Epidermal melanocyte (primary cell): ENCODE results near the gene SLC16A8.

Source experiments
- DNase-seq: peaks from one replicate; pipeline ENCODE4 v3.0.0; 2011; ENCODE audit warnings: low spot score; ENCODE audit not compliant: insufficient read length

The SLC16A8 gene

DNA sequence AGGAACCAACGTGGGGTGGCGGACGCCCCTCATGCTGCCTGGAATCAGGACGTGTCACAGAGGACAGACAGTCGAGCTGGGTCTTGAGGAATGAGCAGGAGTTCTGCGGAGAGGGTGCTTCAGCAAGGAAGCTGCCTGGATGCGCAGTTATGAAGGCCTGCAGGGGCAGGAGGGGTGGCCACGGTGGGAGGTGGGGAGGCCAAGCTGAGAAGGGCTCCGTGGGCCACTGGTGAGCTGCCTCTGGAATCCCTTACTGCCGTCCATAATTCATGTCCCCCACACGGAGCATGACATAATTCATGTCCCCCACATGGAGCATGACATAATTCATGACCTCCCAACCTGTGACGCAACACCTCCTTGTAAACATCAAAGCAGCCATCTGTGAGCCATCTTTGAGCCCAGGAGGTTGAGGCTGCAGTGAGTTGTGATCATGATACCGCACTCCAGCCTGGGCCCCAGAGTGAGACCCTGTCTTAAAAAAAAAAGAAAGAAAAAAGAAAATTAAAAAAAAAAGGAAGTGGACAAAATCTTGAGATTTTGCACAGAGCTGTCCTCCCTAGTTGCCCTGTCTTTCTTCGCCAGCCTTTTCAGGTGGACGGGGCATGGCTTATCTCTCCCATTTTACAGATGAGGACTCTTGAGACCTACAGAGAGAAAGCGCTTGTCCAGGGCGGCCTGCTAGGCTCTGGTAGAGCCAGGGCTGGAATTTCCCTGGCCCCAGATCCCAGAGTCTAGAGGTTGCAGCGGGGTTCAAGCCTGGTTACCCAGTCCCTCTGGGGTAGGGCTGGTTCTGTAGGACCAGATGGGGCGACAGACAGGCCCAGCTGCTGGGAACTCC lies 51.1 kb downstream of the SLC16A8 start:
- DNase-seq = no peak

DNA sequence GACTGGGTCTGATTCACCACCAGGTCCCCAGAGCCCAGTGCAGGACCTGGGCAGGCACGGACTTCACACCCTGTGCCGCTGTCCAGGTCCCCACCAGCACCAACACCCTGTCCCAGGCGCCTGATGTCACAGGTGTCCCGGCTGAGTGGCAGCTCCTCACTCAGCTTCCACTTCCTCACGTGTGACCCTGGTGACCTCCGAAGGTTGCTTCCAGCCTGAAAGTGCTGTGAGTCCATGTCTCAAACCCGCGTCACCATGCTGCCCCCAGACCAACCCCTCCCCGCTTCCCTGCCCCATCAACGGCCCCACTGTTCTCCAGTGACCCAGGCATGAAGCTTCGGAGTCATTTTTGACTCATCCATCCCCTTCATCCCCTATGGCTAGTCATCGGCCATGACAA lies 52.5 kb downstream of the SLC16A8 start:
- DNase-seq = no peak

DNA sequence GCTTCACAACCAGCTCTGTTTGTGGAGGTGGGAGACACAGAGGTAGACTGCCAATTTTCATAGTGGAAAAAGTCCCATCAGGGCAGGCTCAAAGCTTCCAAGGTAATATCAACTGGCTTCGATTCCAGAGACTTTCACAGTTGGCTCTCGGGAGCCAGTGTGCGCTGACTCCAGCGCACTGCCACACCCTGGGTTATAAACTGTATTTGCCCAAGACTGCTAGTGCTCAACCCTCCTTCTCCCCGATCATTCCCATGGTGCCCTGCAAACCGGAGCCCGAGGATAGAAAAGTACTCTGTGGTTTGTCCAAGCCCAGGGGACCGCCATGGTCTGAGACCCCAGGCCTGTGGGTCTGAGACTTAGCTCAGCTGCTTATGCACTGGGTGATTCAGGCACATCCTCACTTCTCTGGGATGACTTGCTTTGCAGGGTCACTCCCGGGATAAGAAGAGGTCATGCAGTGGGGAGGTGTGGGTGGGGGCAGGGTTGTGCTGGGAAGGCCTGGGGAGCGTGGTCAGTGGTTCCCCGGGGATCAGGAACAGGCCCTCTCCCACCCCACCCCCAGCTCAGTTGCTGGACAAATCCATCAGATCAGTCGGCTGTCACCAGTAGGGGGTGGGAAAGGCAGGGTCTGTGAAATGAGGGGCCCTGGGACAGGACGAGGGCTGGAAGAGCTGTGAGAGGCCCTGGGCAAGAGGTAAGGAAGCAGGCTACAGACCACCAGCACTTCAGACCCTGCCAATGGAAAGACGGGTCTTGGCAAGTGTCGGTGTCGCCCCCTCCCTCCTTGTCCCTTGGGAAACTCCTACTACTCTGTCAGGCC lies 53.5 kb downstream of the SLC16A8 start:
- DNase-seq = no peak

GRCh38 chr22:38029901-38030300 lies 54.1 kb downstream of the SLC16A8 start:
- DNase-seq = no peak

GRCh38 chr22:38029370-38029769 lies 54.6 kb downstream of the SLC16A8 start:
- DNase-seq = no peak

GRCh38 chr22:38028344-38029130 lies 55.4 kb downstream of the SLC16A8 start:
- DNase-seq = no peak
